ENCODE results near the gene HLCS. TPM values are rescaled to one million over a fixed set of nuclear protein-coding genes. Genes with fewer than 3 reads are reported as not detected.

The HLCS gene
- total and polyA plus RNA-seq, 2 of the 4 experiments (the other 2 are of a cell fraction) = 10.6 to 21.0 TPM

GRCh38 chr21:36873513-36873912 lies 93.0 kb downstream of the HLCS start:
- no TSS peak for BruUV-seq (replicated peaks)
- CTCF ChIA-PET = no interaction called here

More at GRCh38 chr21:36873513-36873912, 93.0 kb downstream of the HLCS start:
- H3K27me3 ChIP-seq (ENCODE audit: control insufficient read depth, insufficient read depth, low read length) = no peaks in the 10 kb centered on the region
- H3K4me2 ChIP-seq (ENCODE audit: low read depth, low read length) = no peak overlapping the region
- peaks cover 2% of the 10 kb centered on the region; the same call in 1 of the 2 replicates for H3K4me1 ChIP-seq (ENCODE audit: control insufficient read depth, insufficient read depth, low read length)
- no peak overlapping the region for H2AK5ac ChIP-seq (ENCODE audit: low read depth, low read length)
- no peaks in the 10 kb centered on the region for H3K36me3 ChIP-seq (ENCODE audit: control insufficient read depth, insufficient read depth, low read length)
- intact Hi-C loops (cut with micrococcal nuclease) (no loop called here), dilution Hi-C loops (cut with HindIII; ENCODE audit: low sequenced_read_pairs, unreplicated experiment) (no loop called here), in situ Hi-C loops (cut with MboI; ENCODE audit: low sequenced_read_pairs) (no loop called here)
- H4K91ac ChIP-seq (ENCODE audit: insufficient read depth, low read depth, low read length) = no peak overlapping the region
- no peak overlapping the region for H3K18ac ChIP-seq (ENCODE audit: low read depth, low read length)
- H3K14ac ChIP-seq (replicated peaks; ENCODE audit: low read depth, low read length) = no peak overlapping the region
- ATAC-seq (ENCODE audit: low read depth) = no peak; the same call in 1 of the 2 replicates
- TF ChIP-seq SMC3 (IDR thresholded peaks at IDR 0.05; ENCODE audit: low read depth, low read length) = no peak
- no peak for TF ChIP-seq BHLHE40 (IDR thresholded peaks at IDR 0.05; ENCODE audit: low read depth, low read length)
- no peak for TF ChIP-seq RFX5 (IDR thresholded peaks at IDR 0.05; ENCODE audit: low read depth, low read length)
- no peak for TF ChIP-seq ELK1 (IDR thresholded peaks at IDR 0.05; ENCODE audit: borderline replicate concordance, low read depth, low read length)
- TF ChIP-seq CHD1 (IDR thresholded peaks at IDR 0.05; ENCODE audit: low read depth, low read length) = no peak
- no peak for TF ChIP-seq CEBPB (IDR thresholded peaks at IDR 0.05; ENCODE audit: low read depth, low read length)
- no peak for TF ChIP-seq MAFK (IDR thresholded peaks at IDR 0.05; ENCODE audit: low read depth, low read length)
- no peak for TF ChIP-seq POLR2A (IDR thresholded peaks at IDR 0.05; ENCODE audit: low read depth, low read length)
- TF ChIP-seq MAZ (IDR thresholded peaks at IDR 0.05; ENCODE audit: borderline replicate concordance, low read depth, low read length) = no peak
- TF ChIP-seq USF2 (IDR thresholded peaks at IDR 0.05; ENCODE audit: low read depth, low read length) = no peak
- no peak overlapping the region for H3K27ac ChIP-seq (ENCODE audit: insufficient read depth, low read length)
- H3K4me3 ChIP-seq (ENCODE audit: insufficient read depth, low read depth, low read length) = no peak overlapping the region
- no peak overlapping the region for H2BK120ac ChIP-seq (ENCODE audit: low read depth, low read length)
- H3K4ac ChIP-seq (ENCODE audit: low read depth, low read length) = no peak overlapping the region
- H2AFZ ChIP-seq (replicated peaks; ENCODE audit: low read length, poor library complexity) = no peak overlapping the region
- no peak overlapping the region for H2AK9ac ChIP-seq (replicated peaks; ENCODE audit: low read depth, low read length, poor library complexity)
- POLR2A ChIA-PET (ENCODE audit: unreplicated experiment) = no interaction called here
- H2BK20ac ChIP-seq (ENCODE audit: low read depth, low read length) = no peak overlapping the region
- no peak overlapping the region for H2BK15ac ChIP-seq (ENCODE audit: low read depth, low read length)
- no peaks in the 10 kb centered on the region for H4K20me1 ChIP-seq (ENCODE audit: insufficient read depth, low read length)
- H3K9me1 ChIP-seq (ENCODE audit: insufficient read depth, low read length) = no peaks in the 10 kb centered on the region; the same call in 1 of the 2 replicates
- no peak overlapping the region for H4K8ac ChIP-seq (ENCODE audit: low read depth in 2 of 2, low read length in 2 of 2)
- no peak overlapping the region for H4K5ac ChIP-seq (ENCODE audit: low read depth, low read length)
- H3K23ac ChIP-seq (ENCODE audit: low read depth, low read length) = no peak overlapping the region
- H3K9me3 ChIP-seq (ENCODE audit: control insufficient read depth, insufficient read depth, low read length) = peaks cover 4% of the 10 kb centered on the region; the same call in 1 of the 2 replicates
- H3K9ac ChIP-seq (ENCODE audit: low read depth, low read length) = no peak overlapping the region
- no peak for DNase-seq
- H3K56ac ChIP-seq (ENCODE audit: extremely low read depth, insufficient read depth, low read length) = no peak overlapping the region
- no peak overlapping the region for H2BK5ac ChIP-seq (ENCODE audit: low read depth, low read length, poor library complexity, severe bottlenecking)
- peaks cover 0 to 4% of the 10 kb centered on the region in 2 experiments; a peak in 1 of 4 replicates for H3K79me1 ChIP-seq (ENCODE audit: low read depth in 1 of 2, low read length in 2 of 2)
- no CpG with 5 or more reads among the region's 1 CpG for WGBS, 2 experiments (ENCODE audit: extremely low coverage in 2 of 2, insufficient read length in 1 of 2)

Data from IMR-90 (cell line).